Measurements from ENCODE around the gene VPS72.

The VPS72 gene

GRCh38 chr1:151143986-151144385 lies 46.0 kb downstream of the VPS72 start:
- no peak for DNase-seq

- DNase-seq, result no peak
Observed at GRCh38 chr1:151143057-151143435, 47.0 kb downstream of the VPS72 start.

GRCh38 chr1:151142411-151143056 lies 47.5 kb downstream of the VPS72 start:
- no peak for DNase-seq

GRCh38 chr1:151137789-151138188 lies 52.2 kb downstream of the VPS72 start:
- no peak for DNase-seq

- no peak for DNase-seq
Observed at GRCh38 chr1:151135433-151136385, 54.3 kb downstream of the VPS72 start.

GRCh38 chr1:151134991-151135390 lies 55.0 kb downstream of the VPS72 start:
- no peak for DNase-seq

GRCh38 chr1:151134396-151134795 lies 55.6 kb downstream of the VPS72 start:
- DNase-seq, result no peak

- peak; percentile 43 for DNase-seq
Observed at GRCh38 chr1:151133018-151133806, 56.8 kb downstream of the VPS72 start.

GRCh38 chr1:151132335-151133017 lies 57.5 kb downstream of the VPS72 start:
- DNase-seq, result no peak

GRCh38 chr1:151131701-151132334 lies 58.2 kb downstream of the VPS72 start:
- peak; percentile 67 for DNase-seq

- peak; percentile 93 for DNase-seq
Observed at GRCh38 chr1:151130987-151131586, 58.9 kb downstream of the VPS72 start.

GRCh38 chr1:151128800-151129199 lies 61.2 kb downstream of the VPS72 start:
- no peak for DNase-seq

All from left hindlimb (tissue), 1 donor.